Stomach (tissue), 4 donors: ENCODE results near the gene MRPS2.

ENCODE experiments used
- EP300 ChIP-seq: sonication (generic); formaldehyde crosslinking; IDR thresholded peaks from one replicate; pipeline ENCODE4 v1.6.1; 2017; ENCODE audit warnings: antibody characterized with exemption
- TF ChIP-seq, protein P1 (sequence below), 7 experiments: fragments of 450-650 bp in 4 of 7; fragments of 200-600 bp in 3 of 7; sonication (generic) in 3 of 7; IDR thresholded peaks; one replicate each; pipeline ENCODE4 v1.5.1; 2016 to 2019; ENCODE audit warnings: antibody characterized with exemption in 7 of 7, control low read depth in 2 of 7, mild to moderate bottlenecking in 1 of 7

DNA sequence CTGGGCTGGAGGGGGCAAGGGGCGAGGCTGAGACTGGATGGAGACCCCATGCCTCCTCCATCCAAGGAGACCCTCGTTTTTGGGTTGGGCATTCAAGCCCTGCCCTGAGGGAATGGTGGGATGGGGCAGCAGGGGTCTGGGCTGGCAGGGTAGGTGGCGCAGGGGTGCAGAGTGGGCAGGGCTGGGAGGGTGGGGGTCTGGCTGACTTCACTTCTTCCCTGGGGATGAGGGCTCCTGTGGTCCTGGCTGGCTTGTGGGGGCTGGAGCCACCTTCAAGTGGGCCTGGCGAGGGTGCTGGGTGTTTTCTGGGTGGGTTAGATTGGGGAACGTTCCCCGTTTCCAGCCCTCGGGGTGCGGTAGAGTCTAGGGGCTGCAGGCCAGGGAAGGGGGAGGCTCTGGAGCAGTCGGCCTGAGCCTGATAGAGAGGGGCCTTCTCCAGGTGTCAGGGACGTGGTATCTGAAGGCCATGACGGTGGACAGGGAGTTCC lies 21.2 kb downstream of the MRPS2 start:
- no peak for TF ChIP-seq EP300
- TF ChIP-seq, protein P1, sequence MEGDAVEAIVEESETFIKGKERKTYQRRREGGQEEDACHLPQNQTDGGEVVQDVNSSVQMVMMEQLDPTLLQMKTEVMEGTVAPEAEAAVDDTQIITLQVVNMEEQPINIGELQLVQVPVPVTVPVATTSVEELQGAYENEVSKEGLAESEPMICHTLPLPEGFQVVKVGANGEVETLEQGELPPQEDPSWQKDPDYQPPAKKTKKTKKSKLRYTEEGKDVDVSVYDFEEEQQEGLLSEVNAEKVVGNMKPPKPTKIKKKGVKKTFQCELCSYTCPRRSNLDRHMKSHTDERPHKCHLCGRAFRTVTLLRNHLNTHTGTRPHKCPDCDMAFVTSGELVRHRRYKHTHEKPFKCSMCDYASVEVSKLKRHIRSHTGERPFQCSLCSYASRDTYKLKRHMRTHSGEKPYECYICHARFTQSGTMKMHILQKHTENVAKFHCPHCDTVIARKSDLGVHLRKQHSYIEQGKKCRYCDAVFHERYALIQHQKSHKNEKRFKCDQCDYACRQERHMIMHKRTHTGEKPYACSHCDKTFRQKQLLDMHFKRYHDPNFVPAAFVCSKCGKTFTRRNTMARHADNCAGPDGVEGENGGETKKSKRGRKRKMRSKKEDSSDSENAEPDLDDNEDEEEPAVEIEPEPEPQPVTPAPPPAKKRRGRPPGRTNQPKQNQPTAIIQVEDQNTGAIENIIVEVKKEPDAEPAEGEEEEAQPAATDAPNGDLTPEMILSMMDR (IDR thresholded peaks at IDR 0.05), result no peak
